KOPT-K1 (cell line): ENCODE measurements around the gene FGFR4.

Experiments used
- H3K27ac ChIP-seq: fragments of 200-600 bp; sonication (generic); 2 replicates; pipeline ENCODE4 v1.5.1; 2016; ENCODE audit warnings: antibody characterized with exemption, mild to moderate bottlenecking, low read depth, low read length; ENCODE audit not compliant: poor library complexity, severe bottlenecking
- H3K36me3 ChIP-seq: fragments of 200-600 bp; sonication (generic); 2 replicates; pipeline ENCODE4 v1.5.1; 2017; ENCODE audit warnings: antibody characterized with exemption, mild to moderate bottlenecking, low read length, moderate library complexity; ENCODE audit not compliant: insufficient read depth
- H3K9me3 ChIP-seq: fragments of 200-600 bp; sonication (generic); 2 replicates; pipeline ENCODE4 v1.5.1; 2017; ENCODE audit warnings: antibody characterized with exemption, low read length, mild to moderate bottlenecking; ENCODE audit not compliant: insufficient read depth, poor library complexity, severe bottlenecking

The FGFR4 gene

DNA sequence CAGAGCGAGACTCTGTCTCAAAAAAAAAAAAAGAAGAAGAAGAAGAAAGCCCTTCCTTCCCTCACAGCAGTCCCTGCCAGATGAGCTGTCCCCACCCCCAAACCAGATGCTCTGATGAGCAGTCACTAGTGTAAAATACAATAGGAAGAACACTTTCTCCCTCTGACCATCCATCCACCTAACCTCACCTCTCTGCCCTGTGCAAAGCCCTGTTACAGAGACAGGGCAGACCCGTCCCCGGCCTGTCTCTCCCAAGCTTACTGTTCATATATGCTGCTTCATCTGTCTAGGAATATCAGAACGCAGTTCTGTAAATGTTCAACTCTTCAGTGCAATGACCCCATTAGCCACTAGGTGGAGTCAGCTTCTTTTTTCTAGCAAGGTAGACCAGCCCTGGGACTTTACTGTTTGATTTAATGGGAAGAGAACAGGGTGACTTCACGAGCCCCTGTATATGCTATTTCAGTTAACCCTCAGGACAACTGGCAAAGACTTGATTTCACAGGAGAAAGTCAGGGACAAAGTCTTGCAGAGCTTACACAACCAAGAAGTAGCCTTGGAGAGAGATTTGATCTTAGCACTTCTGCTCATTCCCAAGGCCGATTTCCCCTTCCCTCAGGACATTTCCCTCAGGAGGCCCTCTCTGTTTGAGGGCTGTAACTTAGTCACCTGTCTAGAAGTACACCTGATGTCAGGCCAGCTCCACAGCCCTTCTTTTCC, 14.9 kb upstream of the FGFR4 start:
- Histone ChIP-seq H3K27ac (no peak overlapping the region), H3K36me3 (peaks cover 23% of the 10 kb centered on the region; the same call in 1 of the 2 replicates), H3K9me3 (no peaks in the 10 kb centered on the region)

DNA sequence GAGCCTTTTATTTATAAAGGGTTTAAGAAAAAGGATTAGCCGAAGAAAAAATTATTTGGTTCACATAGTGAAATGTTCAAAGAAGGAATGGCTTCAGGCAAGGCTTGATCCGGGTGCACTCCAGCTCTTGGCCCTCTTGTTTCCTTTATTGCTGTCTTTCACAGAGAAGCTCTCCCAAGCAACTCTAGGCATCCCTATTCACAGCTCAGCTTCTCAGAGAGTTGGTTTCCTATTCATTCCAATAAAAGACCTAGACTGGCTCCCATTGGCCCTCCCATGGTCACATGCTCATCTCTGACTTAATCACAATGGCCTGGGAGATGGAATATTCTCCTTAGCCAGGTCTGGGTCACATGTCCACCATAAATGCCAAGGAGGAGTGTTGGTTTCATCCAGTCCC, 9.4 kb upstream of the FGFR4 start:
- Histone ChIP-seq H3K9me3 (no peaks in the 10 kb centered on the region), H3K27ac (no peak overlapping the region), H3K36me3 (peaks cover 5% of the 10 kb centered on the region; the same call in 1 of the 2 replicates)

DNA sequence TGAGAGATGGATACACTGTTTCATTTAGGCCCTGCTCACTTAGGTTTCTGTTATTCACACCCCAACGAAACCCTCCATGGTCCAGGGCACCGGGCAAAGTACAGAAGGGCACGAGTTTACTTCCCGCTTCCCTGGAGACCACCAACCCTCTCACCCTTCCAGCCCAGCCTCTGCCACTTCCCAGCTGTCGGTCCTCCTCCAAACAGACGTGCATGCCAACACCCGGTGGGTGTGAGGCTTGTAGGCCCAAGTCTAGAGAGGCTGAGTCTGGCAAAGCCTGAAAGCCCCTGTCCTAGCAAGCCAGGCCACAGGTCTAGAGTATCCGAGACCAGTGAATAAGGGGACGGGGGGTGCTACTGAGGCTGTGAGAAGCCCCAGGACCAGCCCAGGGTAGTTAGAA, 7.1 kb upstream of the FGFR4 start:
- Histone ChIP-seq H3K27ac (no peak overlapping the region), H3K9me3 (no peaks in the 10 kb centered on the region), H3K36me3 (no peaks in the 10 kb centered on the region)

DNA sequence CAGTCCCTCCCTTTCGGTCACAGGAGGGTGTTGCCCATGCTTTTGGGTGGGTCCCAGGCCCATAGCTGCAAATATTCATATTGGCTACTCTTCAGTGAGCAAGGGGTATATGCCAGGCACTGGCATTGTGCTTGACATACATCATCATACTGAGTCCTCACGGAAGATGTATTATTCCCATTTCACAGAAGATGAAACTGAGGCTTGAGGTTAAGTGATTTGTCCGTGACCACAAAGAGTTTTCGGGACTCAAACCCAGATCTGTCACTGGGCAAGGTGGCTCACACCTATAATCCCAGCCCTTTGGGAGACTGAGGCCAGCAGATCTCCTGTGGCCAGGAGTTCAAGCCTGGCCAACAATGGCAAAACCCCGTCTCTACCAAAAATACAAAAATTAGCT, 6.5 kb upstream of the FGFR4 start:
- Histone ChIP-seq H3K9me3 (no peaks in the 10 kb centered on the region), H3K27ac (no peak overlapping the region), H3K36me3 (no peaks in the 10 kb centered on the region)

DNA sequence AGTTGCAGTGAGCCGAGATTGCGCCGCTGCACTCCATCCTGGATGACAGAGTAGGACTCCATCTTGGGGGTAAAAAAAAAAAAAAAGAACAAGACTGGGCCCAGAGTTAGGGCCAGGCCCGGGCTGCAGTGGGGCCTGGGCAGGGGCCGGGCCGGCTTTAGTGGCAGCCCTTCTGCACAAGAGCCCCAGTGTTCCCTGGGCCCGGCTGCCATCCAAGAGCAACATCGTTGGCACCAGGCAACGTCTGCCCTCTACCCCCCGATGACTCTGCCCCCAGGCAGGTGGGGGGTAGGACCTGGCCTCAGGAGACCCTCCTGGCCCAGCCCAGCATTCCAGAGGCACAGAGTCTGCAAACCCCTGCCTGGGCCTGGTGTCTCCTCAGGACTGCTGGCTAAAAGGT, 4.9 kb upstream of the FGFR4 start:
- Histone ChIP-seq H3K27ac (no peak overlapping the region), H3K9me3 (no peaks in the 10 kb centered on the region), H3K36me3 (no peaks in the 10 kb centered on the region)

DNA sequence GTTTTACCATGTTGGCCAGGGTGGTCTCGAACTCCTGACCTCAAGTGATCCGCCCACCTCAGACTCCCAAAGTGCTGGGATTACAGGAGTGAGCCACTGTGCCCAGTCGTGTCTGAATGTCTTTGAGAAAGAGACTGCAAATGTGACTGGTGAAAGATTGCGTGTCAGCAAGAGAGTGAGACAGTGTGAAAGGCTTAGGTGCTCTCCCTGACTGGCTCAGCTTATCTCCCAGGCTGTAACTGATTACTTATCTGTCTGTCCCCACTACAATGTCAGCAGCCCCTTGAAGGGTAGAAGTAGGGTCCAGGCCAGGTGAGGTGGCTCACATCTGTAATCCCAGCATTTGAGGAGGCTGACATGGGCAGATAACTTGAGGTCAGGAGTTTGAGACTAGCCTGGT, 3.4 kb upstream of the FGFR4 start:
- H3K9me3 ChIP-seq: no peaks in the 10 kb centered on the region
- H3K27ac ChIP-seq: no peak overlapping the region
- no peaks in the 10 kb centered on the region for H3K36me3 ChIP-seq

DNA sequence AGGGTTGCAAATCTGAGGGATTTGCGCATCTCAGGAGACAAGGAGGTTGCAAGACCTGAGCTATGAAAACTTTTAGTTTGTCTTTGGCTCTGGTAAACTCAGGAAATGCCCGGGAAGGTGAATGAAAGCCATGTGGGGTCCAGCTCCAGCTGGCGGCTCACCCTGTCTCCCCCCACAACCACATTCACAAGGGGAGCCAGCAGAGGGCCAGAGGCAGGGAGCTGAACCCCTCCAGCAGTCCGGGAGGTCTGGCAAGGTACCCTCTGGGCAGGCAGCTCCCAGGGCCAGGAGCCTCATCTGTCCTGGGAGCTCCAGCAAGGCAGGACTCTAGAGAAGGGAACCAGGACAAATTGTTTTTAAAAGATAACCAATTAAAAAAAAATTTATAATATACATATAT, 2.5 kb upstream of the FGFR4 start:
- H3K9me3 ChIP-seq: no peaks in the 10 kb centered on the region
- no peaks in the 10 kb centered on the region for H3K36me3 ChIP-seq
- H3K27ac ChIP-seq: no peak overlapping the region

DNA sequence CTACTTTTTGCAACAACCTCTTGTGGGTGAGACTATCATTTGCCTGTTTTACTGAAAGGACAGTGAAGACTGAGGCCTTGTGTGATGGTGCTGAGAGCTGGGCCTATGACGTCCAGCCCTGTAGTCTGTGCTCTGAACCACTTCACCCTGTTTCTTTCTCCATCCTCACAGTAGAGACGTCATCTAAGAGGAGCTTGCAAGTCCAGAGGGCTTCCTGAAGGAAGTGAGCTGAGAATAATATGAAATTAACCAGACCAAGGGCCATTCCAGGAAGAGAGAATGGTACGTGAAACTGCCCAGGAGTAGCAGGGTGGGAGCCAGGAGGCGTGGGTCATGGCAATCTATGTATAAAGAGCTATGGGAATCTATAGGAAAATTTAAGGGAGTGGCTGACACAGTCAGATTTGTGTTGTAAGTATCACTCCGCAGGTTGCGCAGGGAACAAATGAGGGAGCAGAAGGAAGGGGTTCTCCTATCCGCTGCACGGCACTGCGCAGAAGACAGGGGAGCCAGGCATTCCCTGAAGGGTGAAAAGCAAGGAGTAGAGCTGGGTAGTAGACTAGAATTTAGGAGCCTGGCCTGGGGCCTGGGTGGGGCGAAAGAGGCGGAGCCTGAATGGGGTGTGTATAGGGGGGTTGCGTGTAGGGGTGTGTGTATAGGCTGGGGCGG, 596 bp upstream of the FGFR4 start:
- no peak overlapping the region for H3K27ac ChIP-seq
- H3K36me3 ChIP-seq: no peaks in the 10 kb centered on the region
- no peaks in the 10 kb centered on the region for H3K9me3 ChIP-seq

DNA sequence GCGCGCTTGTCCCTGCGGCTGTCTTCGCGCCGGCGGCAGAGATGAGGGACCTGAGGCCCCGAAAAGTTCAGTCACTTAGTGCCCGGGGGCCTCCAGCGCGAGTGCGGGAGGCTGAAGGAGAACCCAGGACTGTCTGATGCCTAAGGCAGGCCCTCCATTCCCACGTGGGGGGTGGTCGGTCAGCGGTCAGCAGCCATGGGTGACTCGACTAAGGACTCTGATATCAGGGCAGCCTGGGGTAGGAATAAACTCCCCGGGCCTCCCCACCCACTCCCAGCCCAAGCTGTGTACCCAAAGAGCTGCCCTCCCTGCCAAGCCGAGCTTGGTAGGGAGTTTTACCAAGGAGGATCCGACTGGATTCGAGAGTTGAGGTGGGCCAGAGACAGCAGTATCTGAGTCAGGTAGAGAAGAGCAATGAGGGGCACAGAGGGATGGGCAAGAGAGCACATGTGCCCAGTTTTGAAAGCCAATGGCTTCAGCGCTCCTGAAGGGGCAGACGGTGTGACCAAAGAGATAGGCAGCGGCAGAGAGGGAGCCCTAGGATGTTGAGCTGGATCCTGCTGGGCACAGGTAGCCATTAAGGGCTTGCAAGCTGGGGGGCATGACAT, 787 bp downstream of the FGFR4 start:
- Histone ChIP-seq H3K36me3 (no peaks in the 10 kb centered on the region), H3K27ac (no peak overlapping the region), H3K9me3 (no peaks in the 10 kb centered on the region)

DNA sequence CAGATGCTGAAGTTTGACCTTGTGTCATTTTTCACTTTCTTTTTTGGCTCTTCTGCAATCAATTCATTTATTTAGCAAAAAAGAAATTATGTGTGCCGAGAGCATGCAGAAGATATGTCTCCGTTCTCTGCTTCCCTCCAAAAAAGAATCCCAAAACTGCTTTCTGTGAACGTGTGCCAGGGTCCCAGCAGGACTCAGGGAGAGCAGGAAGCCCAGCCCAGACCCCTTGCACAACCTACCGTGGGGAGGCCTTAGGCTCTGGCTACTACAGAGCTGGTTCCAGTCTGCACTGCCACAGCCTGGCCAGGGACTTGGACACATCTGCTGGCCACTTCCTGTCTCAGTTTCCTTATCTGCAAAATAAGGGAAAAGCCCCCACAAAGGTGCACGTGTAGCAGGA, 2.4 kb downstream of the FGFR4 start:
- Histone ChIP-seq H3K36me3 (no peaks in the 10 kb centered on the region), H3K9me3 (no peaks in the 10 kb centered on the region), H3K27ac (no peak overlapping the region)

DNA sequence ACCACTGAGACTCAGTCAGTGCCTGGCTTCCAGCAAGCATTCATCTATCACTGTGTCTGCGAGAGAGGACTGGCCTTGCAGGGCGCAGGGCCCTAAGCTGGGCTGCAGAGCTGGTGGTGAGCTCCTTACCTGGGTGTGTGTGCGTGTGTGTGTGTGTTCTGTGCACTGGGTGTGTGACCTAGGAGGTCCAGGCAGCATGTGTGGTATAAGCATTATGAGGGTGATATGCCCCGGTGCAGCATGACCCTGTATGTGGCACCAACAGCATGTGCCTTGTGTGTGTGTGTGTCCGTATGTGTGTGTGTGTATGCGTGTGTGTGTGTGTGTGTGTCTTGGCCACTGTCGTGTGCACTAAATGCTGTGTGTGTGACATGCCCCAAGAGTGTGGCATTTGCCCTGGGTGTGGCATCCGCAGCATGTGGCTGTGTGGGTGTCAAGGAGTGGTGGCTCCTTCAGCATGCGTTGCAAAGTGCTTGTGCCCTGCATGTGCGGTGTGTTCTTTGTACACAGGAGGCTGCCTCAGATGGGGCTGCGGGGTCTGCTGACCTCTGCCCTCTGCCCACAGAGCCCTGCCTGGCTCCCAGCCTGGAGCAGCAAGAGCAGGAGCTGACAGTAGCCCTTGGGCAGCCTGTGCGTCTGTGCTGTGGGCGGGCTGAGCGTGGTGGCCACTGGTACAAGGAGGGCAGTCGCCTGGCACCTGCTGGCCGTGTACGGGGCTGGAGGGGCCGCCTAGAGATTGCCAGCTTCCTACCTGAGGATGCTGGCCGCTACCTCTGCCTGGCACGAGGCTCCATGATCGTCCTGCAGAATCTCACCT, 3.3 kb downstream of the FGFR4 start:
- Histone ChIP-seq H3K27ac (no peak overlapping the region), H3K9me3 (no peaks in the 10 kb centered on the region), H3K36me3 (no peaks in the 10 kb centered on the region)

DNA sequence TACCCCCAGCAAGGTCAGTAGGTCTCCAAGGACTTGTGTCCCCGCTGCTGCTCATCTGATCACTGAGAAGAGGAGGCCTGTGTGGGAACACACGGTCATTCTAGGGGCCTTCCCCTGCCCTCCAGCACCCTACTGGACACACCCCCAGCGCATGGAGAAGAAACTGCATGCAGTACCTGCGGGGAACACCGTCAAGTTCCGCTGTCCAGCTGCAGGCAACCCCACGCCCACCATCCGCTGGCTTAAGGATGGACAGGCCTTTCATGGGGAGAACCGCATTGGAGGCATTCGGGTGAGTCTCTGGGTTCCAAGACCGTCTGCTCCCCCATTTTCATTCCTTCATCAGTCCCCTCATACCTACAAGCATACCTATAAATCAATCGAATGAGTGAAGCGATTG, 4.1 kb downstream of the FGFR4 start:
- no peaks in the 10 kb centered on the region for H3K9me3 ChIP-seq
- no peaks in the 10 kb centered on the region for H3K36me3 ChIP-seq
- H3K27ac ChIP-seq: no peak overlapping the region

DNA sequence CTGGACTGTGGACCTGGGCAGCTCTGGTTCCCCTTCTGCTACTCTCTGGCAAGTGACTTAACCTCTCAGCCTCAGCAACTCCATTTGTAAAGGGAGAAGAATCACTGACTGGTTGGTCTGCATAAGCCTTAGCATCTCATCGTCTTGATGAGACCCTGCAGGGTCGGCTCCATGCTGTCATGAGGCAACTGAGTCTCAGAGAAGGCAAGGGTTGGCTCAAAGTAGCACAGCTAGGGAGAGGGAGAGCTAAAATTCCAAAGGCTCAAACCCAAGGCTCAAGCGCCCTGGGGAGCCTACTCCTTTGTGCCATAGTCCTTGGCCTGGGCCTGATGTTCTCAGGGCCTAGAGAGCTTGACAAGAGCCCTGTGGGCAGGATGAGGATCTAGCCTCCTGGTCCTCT, 4.5 kb downstream of the FGFR4 start:
- Histone ChIP-seq H3K9me3 (no peaks in the 10 kb centered on the region), H3K27ac (no peak overlapping the region), H3K36me3 (no peaks in the 10 kb centered on the region)

DNA sequence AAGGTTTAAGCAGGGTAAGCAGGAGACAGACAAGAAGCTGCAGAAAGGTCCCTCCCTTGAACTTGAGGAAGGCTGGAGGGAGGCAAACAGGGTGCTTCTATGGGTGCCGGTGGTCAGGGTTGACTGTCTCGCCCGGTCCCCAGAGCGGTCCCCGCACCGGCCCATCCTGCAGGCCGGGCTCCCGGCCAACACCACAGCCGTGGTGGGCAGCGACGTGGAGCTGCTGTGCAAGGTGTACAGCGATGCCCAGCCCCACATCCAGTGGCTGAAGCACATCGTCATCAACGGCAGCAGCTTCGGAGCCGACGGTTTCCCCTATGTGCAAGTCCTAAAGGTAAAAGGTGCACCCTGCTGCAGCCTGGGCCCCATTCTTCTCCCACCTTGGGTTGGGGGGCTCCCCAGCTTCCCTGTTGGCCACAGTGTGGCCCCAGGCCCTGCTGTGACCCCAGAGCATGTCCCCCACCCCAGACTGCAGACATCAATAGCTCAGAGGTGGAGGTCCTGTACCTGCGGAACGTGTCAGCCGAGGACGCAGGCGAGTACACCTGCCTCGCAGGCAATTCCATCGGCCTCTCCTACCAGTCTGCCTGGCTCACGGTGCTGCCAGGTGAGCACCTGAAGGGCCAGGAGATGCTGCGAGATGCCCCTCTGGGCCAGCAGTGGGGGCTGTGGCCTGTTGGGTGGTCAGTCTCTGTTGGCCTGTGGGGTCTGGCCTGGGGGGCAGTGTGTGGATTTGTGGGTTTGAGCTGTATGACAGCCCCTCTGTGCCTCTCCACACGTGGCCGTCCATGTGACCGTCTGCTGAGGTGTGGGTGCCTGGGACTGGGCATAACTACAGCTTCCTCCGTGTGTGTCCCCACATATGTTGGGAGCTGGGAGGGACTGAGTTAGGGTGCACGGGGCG, 5.7 kb downstream of the FGFR4 start:
- no peak overlapping the region for H3K27ac ChIP-seq
- no peaks in the 10 kb centered on the region for H3K36me3 ChIP-seq
- H3K9me3 ChIP-seq: no peaks in the 10 kb centered on the region
